Activated naive CD4-positive, alpha-beta T cell treated with Interleukin-2 at 50 U/mL for 16 hours (primary cell): ENCODE results near the gene CNTNAP5.

ENCODE experiments used
- DNase-seq: peaks from one replicate; pipeline ENCODE4 v3.0.0-alpha.2; 2020

CNTNAP5 gene

DNA sequence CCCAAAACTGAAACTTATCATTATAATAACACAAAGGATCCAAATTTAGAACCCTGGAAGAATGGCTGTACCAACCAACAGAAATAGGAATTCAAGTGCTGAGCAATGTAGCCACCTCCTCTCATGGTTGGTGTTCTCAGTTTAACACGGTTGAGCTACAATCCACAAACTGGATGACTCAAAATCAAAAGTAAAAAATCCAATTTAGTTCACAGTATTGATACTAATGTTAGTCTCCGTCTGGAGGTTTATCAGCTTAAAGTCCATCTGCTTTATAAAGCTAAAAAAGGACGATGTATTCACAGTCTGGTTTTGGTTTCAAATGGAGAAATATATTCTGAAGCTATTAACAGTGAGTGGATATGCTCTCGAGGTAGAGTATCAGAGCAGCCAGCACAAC is 40.5 kb downstream of the CNTNAP5 start:
- no peak for DNase-seq

DNA sequence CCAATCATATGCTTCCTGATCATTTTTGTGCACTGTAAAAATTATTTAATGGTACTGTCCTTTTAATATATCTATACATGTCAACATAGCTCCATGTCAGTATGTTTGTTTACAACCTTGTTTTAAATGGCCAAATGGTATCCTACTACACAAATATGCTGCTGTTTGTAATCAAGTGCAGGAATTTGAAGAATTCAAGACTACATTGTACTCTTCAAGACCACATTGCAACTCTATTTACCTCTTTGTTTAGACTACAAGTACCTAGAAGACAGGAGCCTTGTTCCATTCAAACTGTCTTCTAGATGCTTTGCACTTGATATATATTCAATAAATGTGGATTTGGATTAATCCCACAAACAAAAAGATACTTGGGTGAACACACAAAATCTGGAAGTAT is 41.7 kb downstream of the CNTNAP5 start:
- no peak for DNase-seq

DNA sequence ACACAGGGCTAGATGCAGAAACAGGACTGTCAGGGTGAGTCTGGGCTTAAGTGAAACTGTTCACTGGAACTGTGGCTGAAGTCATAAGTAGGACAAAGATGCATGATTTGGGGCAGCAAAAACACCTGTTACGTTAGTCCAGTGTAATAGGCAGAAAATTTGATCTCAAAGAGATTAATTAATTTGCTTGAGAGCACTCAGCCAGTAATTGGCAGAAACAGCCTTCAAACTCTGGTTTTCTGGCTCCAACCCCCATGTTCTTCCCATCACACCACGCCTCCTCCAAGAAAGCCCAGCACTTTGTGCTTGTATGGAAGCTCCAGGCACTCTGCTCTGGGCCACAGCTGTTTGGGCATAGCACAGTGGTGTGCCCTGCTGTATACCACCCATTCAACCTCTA is 54.0 kb downstream of the CNTNAP5 start:
- DNase-seq = no peak

DNA sequence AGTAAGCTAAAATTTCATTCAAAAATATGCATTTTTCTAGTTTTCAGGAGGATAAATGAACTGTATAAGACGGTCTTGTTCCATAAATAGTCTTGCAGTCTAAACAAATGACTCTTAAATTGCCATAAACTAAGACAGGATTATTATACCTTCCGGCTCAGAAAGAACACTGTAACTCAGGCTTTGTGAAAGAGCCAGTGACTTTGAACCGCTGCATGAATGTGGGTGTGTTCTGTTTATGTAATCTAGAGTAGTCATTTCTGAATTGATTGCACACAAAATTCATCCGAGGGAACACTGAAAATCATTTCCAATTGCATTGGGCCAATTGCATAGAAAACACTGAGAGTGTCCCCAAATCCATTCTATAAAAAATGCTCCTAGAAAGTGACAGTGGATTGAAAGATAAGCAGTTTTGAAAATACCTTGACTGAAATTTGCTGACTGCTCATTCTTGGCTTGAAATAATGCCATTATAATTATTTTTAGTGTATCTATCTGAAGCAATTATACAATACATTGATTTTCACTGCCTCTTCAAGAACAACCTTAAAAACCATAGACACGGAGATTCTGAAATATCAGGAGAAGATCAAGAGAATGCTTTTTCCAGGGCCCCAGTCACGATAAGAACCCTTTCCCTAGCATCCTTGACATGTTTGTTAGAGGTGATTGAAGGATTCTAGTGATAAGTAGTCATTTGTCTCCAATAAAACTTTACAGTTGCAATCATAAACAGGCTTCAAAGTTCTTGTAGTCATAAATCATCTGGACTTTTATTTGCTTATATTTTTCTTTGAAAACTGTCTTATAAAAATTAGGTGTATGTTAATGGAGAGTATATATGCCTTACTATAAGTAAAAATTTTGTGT is 55.4 kb downstream of the CNTNAP5 start:
- no peak for DNase-seq

DNA sequence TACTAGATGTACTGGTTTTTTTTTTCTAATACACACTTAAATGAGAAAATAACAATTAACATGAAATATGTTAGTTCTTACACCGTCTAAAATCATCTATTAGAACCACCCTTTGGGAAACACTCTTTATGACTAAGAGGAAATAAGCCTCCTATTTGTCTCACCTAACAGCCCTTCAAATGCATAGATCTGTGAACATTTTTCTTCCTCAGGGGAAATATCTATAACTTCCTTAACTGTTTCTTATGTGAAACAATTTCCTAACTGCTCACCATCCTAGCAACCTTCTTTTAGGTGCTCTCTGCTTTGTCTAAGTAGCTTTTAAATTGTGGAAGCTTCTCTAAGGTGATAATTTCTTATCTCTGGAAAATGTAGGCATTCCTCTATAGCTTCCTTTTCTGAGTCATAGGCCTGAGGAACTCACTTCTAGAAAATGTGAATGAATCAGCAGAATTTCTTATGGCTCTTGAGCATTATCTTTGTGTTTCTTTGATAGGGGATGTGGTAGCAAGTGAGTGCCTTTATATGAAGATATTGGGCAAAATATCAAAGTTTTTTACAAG is 56.1 kb downstream of the CNTNAP5 start:
- DNase-seq = no peak

DNA sequence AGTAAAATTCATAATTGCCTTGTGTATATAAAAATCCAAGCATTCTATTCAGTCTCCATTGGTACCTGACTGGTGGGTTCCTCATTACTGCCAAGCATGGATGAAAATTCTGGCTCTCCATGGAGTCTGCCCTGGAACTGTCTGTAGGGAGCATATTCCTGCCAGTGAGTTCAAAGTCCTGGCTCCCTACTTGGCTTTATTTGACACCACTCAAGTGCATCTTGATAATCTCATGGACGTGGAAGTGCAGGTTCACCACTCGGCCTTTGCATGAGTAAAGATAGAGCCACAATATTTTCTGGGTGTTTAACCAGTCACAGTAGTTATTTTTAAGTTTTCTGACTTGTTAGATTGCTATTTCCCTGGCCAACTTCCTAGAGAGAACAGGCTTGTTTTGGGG is 63.5 kb downstream of the CNTNAP5 start:
- DNase-seq = no peak

DNA sequence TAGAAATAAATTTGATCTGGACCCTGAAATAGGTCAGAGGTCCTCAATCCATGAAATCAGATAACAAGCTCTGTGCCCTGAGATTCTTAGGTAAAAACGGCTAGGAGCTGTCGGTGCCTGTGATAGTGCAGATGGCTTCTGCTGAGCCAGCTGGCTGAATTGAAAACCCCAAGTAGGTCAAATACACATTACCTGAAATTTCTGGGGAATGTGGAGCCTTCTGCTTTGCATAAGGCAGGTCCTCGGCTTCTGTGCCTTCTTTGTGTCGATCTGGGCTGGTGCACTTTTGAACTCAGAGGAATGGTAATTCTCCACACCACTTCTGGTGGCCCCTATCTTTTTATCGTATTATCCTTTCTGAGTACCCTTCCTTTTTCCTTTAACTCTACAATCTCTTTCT is 66.6 kb downstream of the CNTNAP5 start:
- no peak for DNase-seq

DNA sequence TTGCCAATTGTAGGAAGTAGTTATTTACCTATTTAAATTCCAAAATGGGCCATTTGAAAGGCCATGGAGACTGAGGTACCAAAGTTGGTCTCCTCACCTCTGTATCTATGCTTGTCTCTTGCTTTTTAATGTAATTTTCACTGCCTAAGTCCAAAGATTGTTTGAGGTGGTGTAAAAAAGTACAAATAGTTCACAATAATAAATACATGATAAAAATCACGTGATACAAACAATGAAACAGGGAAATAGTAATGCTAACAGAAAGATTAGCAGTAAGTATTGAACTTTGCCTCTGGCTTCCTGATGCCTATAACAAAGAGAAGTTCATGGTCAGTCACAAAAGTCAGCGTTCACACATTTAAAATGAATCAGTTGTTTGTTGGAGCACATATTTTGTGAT is 67.6 kb downstream of the CNTNAP5 start:
- no peak for DNase-seq

DNA sequence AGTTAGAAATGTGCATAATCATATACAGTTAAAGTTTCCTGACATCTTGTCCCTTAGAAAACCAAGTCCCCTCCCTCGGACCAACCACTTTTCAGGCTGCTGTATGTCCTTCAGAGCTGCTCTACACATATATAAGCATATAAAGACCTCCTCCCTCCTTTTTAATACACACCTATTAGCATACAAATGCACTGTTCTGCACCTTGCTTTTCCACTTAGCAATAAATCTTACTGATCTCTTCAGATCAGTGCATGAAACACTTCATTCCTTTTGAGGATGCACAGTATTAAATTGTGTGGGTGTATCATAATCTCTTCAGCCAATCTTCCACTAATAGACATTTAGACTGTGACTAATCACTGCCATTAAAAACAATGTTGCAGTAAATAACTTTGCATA is 79.8 kb downstream of the CNTNAP5 start:
- DNase-seq = no peak

DNA sequence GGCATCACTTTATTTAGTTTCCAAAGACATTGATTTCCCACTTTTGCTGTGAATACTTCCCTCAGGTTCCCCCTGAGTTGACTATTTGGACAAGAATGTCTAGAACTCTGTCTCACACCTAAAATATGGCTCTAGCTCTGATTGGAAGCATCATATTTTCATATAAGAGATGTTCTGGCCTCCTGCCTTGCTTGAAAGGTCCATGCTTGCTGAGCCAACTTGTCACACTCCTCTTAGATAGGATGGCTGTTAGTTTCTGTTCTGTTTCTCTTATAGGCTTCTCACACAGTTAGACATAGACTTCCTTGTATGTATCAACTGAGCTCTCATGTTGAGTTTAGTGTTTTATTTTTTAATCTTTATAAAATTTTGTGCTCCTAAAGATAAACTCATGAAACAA is 87.1 kb downstream of the CNTNAP5 start:
- no peak for DNase-seq

DNA sequence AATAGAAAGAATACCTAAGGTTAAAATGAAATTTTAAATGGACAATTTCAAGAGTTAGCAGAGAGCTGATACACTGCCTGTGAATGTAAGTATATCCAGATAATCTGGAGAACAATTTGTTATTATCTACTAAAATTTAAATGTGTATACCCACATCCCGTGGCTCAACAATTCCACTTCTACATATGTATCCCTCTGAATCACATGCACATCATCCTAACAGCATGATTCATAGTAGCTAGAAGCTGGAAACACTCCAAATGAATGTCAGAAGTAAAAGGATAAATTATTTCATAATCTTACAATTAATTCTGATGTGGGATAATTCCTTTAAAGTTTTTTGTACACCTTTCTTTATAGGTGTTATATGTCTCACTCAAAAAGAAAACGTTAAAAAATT is 87.9 kb downstream of the CNTNAP5 start:
- no peak for DNase-seq

DNA sequence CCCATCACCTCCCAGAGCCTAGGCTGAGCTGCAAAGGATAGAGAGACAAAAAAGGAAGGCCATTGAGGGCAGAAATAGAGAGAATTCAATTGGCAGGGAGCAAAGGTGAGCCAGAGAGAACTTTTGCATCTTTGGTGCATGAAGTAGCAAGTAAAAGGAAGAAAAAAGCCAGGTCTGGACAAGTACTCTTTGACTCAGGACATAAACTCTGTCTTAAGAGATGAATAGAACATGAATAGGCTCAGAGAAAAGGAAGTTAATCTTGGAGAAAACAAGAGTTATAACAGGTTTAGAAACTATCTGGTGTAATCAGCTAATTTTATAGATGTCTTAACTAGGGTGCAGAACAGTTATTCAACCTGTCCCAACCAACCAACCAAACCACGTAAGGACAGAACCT is 95.2 kb downstream of the CNTNAP5 start:
- DNase-seq = no peak

DNA sequence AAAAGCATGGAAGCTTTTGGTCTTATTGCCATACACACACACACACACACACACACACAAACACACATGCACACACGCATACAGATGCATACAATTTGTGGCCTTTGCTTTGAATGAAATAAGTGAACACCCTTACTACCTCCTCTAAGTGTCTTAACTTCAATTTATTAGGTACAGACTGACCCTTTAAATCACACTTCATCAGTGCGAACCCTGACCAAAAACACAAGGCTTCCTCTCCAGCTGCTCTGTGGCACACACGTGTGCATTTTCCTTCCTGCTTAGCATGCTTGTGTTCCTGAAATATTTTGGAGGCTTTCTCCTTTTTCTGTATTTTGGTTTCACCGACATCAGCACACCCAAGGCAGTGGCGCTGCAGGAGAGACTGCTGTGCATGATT is 96.0 kb downstream of the CNTNAP5 start:
- no peak for DNase-seq

DNA sequence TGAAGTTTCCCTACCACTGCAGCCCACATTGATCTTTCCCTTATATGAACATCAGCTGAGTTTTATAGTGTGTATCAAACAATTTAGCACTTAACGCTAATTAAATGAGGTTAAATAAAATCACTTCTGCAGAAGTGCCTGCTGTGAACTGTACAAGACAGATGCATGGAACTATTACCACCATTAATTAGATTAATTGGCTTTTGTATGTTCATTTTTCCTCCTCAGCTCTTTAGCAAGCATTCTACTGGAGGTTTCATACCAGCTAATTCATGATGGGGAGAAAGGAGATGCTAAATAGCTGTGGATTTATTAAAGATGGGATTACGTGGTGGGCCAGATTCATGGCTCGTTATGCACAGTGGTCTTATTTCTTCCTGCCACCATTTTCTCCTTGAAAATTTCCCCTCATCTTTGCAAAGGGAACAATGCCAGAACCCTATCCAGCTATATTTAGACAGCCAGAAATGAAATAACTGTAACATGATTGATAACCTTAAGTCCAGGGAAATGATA is 96.7 kb downstream of the CNTNAP5 start:
- DNase-seq = no peak

DNA sequence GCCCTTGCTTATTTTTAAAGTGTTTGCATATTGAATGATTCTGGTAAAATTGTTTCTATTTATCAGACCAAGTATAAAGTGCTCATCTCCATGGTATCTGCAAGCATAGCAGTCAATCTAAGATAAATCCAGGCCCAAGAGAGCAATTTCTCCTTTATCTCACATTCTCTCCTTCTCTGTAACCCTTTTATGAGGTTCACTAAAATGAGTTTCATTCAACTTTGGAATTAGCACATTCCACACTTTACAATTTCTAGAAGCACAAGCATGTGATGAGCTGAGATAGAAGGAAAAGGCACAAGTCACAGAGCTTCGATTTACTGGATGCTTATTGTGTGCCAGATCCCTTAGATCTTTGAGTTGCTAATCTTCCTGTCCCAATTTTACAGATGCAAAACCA is 97.3 kb downstream of the CNTNAP5 start:
- DNase-seq = no peak

DNA sequence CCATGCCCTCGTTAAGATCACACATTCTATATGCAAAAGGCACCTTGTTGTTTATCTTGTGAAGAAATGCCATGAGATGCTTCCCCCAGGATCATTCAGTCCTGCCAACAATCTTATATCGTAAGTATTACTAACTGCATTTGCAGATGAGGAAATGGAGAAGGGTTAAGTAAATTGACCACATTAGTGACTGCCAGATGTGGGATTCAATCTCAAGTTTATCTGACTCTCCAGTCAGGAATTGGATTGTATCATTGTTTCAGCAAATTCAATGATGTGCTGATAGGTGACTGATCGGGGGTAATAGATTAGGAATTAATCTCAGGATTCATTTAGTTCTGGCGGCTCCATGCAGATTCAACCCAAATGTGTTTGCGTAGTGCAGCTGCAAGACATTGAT is 106.2 kb downstream of the CNTNAP5 start:
- no peak for DNase-seq

DNA sequence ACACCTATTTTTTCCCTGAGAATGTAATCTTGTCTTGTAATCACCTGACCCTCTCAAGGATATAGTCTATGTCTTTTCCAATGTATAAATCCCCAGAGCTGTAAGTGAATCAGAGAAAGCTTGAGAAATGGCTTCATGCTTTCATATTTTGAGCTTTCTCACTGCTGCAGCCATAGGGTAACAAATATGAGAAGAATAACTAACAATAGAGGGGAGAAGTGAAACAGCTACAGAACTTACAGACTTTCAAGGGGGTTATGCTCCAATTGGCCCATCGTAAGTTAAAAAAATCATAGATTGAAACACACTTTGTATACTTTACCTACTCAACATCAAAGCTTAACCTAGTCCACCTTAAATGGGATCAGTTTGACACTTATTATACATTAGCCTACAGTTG is 111.0 kb downstream of the CNTNAP5 start:
- no peak for DNase-seq

DNA sequence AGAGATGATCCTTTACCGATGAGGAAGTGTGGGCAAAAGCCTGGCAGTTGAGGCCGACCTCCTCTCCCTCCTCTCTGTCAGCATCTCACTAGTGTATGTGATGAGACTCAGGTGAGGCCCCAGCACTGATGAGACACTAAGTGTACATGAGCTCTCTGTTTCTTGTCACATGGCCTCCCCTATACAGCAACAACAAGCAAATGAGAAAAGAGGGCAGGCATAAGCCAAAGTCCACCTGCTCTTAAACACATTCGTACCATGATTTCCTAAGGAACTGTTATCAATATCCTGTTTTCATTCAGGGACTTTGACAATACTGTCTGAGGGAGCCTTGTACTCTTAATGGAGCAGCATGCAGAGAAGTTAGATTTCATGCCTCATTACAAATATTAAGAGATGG is 113.0 kb downstream of the CNTNAP5 start:
- DNase-seq = no peak

DNA sequence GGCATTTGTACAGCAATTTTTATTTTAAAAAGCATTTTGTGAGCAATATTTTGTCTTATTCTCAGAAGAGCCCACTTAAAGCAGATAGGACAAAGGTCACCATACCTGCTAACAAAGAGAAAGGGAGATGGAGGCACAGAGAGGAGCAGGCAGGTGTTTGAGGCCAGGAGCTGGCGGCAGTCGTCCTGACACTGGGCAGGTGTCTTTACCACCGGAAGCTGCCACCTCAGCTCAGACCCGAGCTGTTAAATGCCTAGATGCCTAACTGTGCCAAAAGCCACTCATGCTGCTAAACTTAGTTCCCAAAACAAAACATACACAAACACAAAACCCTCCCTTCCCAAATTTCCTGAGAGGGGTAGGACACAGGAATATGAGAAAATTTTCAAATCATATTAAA is 120.9 kb downstream of the CNTNAP5 start:
- DNase-seq = no peak

DNA sequence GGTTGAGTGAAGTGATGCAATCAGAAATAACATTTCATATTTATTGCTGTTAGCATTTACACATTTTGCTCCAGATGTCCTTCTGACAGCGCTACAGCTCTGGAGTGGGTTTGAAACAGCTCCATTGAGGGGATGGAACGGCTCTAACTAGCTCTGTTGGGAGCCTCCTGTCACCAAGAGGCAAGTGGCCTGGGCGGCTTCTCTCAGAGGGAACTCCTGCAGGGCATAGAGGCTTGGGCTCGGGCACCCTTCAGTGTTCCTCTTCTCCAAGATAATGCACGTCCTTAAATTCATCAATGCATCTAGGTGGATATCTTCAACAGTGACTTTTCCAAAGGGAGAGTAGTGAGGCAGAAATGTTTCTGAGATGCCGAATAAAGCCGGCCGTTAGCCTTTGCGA is 122.5 kb downstream of the CNTNAP5 start:
- DNase-seq = no peak

DNA sequence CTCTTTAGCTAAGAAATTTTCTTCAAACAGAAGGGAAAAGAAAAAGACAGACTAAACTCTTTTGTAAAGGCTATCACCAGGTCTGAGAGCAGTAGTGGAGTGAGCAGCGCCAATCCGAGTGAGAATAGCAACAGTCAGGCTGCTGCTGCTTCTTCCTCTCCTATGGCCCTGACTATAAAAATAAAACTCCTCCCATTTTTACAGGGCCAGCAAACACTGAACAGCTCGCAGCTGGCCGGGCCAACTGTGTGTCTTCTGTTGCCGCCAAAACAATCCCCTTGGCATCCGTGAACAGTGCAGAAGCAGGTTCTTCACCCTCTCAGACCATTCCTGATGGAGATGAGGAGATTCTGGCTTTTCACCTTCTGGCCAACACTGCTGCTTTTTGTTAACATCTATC is 124.5 kb downstream of the CNTNAP5 start:
- no peak for DNase-seq

DNA sequence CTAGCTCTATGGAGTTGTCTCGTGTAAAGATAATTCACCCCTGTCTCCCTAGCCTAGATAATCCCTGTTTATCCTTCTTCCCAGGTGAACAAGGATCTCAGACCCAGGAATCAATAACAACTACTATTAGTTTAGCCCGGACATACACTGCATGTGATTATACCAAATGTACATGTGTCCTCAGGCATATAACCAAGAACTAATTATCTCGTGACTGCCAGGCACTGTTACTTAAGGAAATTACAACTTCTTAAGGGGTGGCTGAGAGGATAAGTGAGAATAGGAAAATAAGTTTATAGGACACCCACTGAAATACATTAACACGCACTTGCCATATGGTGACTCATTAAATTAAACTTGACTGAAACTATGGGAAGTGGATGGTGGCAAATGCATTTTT is 126.6 kb downstream of the CNTNAP5 start:
- no peak for DNase-seq

DNA sequence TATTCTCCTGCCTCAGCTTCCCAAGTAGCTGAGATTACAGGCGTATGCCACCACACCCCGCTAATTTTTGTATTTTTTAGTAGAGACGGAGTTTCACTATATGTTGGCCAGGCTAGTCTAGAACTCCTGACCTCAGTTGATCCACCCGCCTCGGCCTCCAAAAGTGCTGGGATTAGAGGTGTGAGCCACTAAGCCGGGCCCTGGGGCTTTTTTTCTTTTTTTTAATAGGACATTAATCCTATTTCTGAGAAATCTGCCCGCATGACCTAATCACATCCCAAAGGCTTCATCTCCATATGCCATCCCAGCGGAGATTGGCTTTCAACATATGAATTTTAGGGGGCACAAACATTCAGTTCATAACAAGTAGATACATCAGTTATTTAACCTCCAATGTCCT is 128.6 kb downstream of the CNTNAP5 start:
- no peak for DNase-seq

DNA sequence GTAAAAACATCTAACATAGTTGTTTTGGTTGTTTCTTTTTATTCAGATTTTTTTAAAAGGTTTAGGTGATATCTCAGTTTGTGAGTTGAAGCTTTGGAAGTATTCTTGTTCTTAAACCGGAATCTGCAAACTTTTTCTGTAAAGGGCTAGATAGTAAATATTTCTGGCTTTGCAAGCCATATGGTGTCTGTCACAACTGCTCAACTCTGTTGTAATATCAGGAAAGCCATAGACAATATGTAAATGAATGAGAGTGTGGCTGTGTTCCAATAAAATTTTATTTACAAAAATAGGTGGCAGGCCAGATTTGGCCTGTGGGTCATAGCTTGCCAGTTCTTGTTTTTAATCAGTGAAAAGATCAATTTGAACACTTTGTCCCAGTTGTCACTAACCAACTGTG is 134.1 kb downstream of the CNTNAP5 start:
- DNase-seq = no peak

DNA sequence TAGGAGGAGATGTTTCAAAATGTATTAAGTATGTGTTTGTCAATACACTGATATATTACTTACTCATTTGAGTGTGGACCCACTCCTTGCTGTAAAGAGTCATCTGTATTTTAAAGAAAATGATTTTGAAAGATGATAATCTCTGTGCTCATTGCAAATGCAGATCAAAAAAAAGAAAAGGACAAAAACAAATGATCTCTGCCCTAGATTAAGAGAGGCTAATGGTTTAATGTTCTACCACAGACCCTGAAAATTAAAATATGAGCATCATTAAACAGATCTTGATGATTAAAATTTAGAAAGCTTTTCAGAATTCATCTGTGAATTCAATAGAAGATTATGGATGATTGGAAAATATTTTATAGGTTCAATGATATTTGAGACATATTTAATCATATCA is 136.5 kb downstream of the CNTNAP5 start:
- no peak for DNase-seq
